ENCODE measurements around the gene ARHGAP12. TPM values are rescaled to one million over a fixed set of nuclear protein-coding genes. Genes with fewer than 3 reads are reported as not detected.

The ARHGAP12 gene
- total RNA-seq, 2 donors from 2014 or later, result 22.6 to 28.2 TPM

- H3K9me3 ChIP-seq (ENCODE audit: control insufficient read depth, low read length, poor library complexity, severe bottlenecking), result no peaks in the 10 kb centered on the region
- ATAC-seq (no peak), DNase-seq (no peak)
- H3K27ac Mint-ChIP-seq, result no peak overlapping the region
- no peaks in the 10 kb centered on the region for H3K27me3 Mint-ChIP-seq
- H3K36me3 Mint-ChIP-seq (ENCODE audit: low read depth), result no peaks in the 10 kb centered on the region
- H3K4me1 Mint-ChIP-seq, result peaks cover 12% of the 10 kb centered on the region
- no peak overlapping the region for H3K4me3 Mint-ChIP-seq
These were observed 172.4 kb downstream of the ARHGAP12 start for GRCh38 chr10:31756101-31756728.

Other genes starting within 250 kb of the ARHGAP12 start
- gene KIF5B, start 127.6 kb upstream of the ARHGAP12 start, total RNA-seq, result 10 to 100 TPM; 47.8 to 65.5 TPM